ENCODE data around the gene SLCO2B1.

Gene SLCO2B1

DNA sequence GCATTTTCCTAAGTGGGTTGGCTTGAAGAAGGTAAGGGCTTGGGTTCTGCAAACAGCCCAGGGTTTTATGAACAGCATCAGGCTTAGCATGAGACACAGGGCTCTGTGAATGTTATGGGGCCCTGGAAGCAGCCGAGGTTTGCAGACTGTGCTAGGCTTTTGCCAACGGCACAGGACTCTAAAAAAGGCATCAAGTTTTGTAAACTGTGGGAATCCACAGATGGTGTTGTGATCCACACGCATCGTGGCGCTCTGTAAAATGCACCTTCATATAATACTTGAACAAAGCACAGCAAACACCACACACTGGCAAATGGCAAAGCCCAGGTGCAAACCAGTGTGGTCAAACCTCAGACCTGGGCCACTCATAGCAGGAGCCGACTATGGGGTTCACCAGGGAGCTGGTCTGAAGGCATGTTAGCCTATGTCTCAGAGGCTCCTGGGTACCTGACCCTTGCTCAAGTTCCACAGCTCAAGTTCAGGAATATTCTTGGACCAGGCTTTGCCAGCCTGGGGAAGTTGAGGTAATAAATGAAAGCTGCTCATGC, 2.4 kb upstream of the SLCO2B1 start:
- H4K20me1 ChIP-seq (ENCODE audit: control insufficient read depth, insufficient read depth, low read depth, low read length) = peaks cover 3% of the 10 kb centered on the region; the same call in 1 of the 2 replicates
- no peaks in the 10 kb centered on the region for H3K9me3 ChIP-seq (ENCODE audit: control insufficient read depth, insufficient read depth, low read length)
- H3K79me2 ChIP-seq (ENCODE audit: control insufficient read depth, low read length) = no peaks in the 10 kb centered on the region
- H3K4me3 ChIP-seq (ENCODE audit: low read length) = no peak overlapping the region
- H3K9me2 ChIP-seq (replicated peaks; ENCODE audit: control insufficient read depth, low read length) = no peaks in the 10 kb centered on the region
- no peak for TF ChIP-seq EZH2phosphoT487 (IDR thresholded peaks at IDR 0.05; ENCODE audit: borderline replicate concordance, low read length)
- TF ChIP-seq, protein P1, sequence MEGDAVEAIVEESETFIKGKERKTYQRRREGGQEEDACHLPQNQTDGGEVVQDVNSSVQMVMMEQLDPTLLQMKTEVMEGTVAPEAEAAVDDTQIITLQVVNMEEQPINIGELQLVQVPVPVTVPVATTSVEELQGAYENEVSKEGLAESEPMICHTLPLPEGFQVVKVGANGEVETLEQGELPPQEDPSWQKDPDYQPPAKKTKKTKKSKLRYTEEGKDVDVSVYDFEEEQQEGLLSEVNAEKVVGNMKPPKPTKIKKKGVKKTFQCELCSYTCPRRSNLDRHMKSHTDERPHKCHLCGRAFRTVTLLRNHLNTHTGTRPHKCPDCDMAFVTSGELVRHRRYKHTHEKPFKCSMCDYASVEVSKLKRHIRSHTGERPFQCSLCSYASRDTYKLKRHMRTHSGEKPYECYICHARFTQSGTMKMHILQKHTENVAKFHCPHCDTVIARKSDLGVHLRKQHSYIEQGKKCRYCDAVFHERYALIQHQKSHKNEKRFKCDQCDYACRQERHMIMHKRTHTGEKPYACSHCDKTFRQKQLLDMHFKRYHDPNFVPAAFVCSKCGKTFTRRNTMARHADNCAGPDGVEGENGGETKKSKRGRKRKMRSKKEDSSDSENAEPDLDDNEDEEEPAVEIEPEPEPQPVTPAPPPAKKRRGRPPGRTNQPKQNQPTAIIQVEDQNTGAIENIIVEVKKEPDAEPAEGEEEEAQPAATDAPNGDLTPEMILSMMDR (IDR thresholded peaks at IDR 0.05; ENCODE audit: low read depth, low read length, poor library complexity, severe bottlenecking) = no peak
- H3K4me2 ChIP-seq (ENCODE audit: low read length) = no peak overlapping the region
- peaks cover 11% of the 10 kb centered on the region for H3K4me1 ChIP-seq (ENCODE audit: control insufficient read depth, low read length)
- H3K27ac ChIP-seq (ENCODE audit: low read depth, low read length) = no peak overlapping the region
- H3K27me3 ChIP-seq (ENCODE audit: control insufficient read depth, low read length) = peaks cover 29% of the 10 kb centered on the region
- no peaks in the 10 kb centered on the region for H3K36me3 ChIP-seq (ENCODE audit: control insufficient read depth, low read length)
- no peaks in the 10 kb centered on the region; the same call in 1 of the 2 replicates for H3F3A ChIP-seq (ENCODE audit: control insufficient read depth, insufficient read depth)

DNA sequence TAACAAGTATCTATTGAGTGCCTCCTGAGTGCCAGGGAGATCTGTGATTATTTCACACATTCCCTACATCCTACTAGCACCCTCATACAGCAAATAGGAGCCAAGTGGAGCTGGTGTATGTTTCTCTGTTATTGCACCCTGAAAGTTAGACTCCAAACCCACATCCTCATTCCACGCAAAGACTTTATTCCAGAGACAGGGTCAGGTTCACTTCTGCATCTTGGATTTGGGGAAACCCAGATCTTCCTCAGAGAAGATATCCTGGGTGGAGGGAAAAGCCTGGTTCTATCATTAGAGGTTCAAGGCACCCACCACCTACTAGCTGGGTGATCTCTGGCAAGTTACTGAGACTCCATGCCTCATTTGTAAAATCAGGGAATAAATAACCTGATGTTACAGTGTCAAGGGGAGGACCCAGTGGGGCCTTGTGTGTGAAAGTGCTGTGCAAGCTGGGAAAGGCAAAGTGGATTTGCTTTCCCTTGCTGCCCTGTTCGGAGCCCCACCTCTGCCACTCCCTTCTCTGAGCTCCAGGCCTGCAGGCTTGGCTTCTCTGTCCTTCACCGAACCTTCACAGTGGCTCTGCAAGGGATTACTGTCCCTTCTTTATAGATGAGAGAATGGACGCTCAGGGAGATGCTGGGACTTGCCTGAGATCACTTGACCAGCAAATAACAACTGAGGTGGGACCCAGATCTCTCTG, 991 bp upstream of the SLCO2B1 start:
- Histone ChIP-seq H3K36me3 (ENCODE audit: control insufficient read depth, low read length) (no peaks in the 10 kb centered on the region), H3K4me2 (ENCODE audit: low read length) (no peak overlapping the region), H3K27me3 (ENCODE audit: control insufficient read depth, low read length) (peaks cover 29% of the 10 kb centered on the region), H3K4me1 (ENCODE audit: control insufficient read depth, low read length) (no peaks in the 10 kb centered on the region), H3K9me3 (ENCODE audit: control insufficient read depth, insufficient read depth, low read length) (no peaks in the 10 kb centered on the region), H3F3A (ENCODE audit: control insufficient read depth, insufficient read depth) (no peaks in the 10 kb centered on the region), H3K79me2 (ENCODE audit: control insufficient read depth, low read length) (no peaks in the 10 kb centered on the region), H4K20me1 (ENCODE audit: control insufficient read depth, insufficient read depth, low read depth, low read length) (no peaks in the 10 kb centered on the region), H3K4me3 (ENCODE audit: low read length) (no peak overlapping the region), H3K9me2 (replicated peaks; ENCODE audit: control insufficient read depth, low read length) (no peaks in the 10 kb centered on the region), H3K27ac (ENCODE audit: low read depth, low read length) (no peak overlapping the region)
- no peak for TF ChIP-seq EZH2phosphoT487 (IDR thresholded peaks at IDR 0.05; ENCODE audit: borderline replicate concordance, low read length)
- TF ChIP-seq, protein P1 (IDR thresholded peaks at IDR 0.05; ENCODE audit: low read depth, low read length, poor library complexity, severe bottlenecking) = no peak

DNA sequence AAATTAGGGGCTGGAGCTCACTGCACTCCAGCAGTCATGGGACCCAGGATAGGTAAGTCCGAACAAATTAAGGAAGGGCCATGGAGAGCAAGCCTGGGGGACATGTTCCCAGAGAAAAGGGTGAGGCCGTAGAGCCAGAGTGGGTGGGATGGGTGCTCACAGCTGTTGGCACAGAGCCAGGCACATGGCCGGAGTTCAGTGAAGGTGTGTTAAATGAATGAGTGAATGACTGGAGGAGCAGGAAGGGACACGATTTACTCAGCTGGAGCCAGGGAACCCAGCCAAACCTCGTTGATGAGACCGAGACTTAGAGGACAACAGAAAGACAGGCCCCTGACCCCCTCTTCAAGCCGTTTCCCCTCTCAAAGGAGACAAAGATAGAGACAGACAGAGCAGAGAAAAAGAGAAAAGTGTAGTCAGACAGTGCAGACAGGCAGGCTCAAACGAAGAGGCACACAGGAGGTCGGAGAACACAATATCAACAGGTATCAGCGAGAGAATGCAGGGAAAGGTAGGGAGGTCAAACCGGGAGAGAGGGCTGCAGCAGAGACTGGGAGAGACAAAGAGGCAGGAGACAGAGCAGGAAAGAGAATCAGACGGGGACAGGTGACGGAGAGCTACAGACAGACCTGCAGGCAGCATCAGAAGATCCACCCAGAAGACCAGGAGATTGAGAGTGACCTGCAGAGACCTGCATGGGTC, 590 bp downstream of the SLCO2B1 start:
- no peaks in the 10 kb centered on the region for H3K4me1 ChIP-seq (ENCODE audit: control insufficient read depth, low read length)
- TF ChIP-seq, protein P1 (IDR thresholded peaks at IDR 0.05; ENCODE audit: low read depth, low read length, poor library complexity, severe bottlenecking) = no peak
- no peak for TF ChIP-seq EZH2phosphoT487 (IDR thresholded peaks at IDR 0.05; ENCODE audit: borderline replicate concordance, low read length)
- no peak overlapping the region for H3K4me2 ChIP-seq (ENCODE audit: low read length)
- H3K4me3 ChIP-seq (ENCODE audit: low read length) = no peak overlapping the region
- peaks cover 25% of the 10 kb centered on the region for H3K27me3 ChIP-seq (ENCODE audit: control insufficient read depth, low read length)
- no peaks in the 10 kb centered on the region for H3K9me2 ChIP-seq (replicated peaks; ENCODE audit: control insufficient read depth, low read length)
- no peaks in the 10 kb centered on the region for H3K79me2 ChIP-seq (ENCODE audit: control insufficient read depth, low read length)
- no peaks in the 10 kb centered on the region for H3K9me3 ChIP-seq (ENCODE audit: control insufficient read depth, insufficient read depth, low read length)
- no peak overlapping the region for H3K27ac ChIP-seq (ENCODE audit: low read depth, low read length)
- H3K36me3 ChIP-seq (ENCODE audit: control insufficient read depth, low read length) = no peaks in the 10 kb centered on the region
- no peaks in the 10 kb centered on the region for H4K20me1 ChIP-seq (ENCODE audit: control insufficient read depth, insufficient read depth, low read depth, low read length)
- H3F3A ChIP-seq (ENCODE audit: control insufficient read depth, insufficient read depth) = no peaks in the 10 kb centered on the region

Data from DOHH2 (cell line).